ENCODE data around the gene SNX10. TPM values are rescaled to one million over a fixed set of nuclear protein-coding genes. Genes with fewer than 3 reads are reported as not detected.

SNX10 gene
- total and polyA plus RNA-seq, 2 of the 4 experiments (the other 2 are of a cell fraction), result not detected

DNA sequence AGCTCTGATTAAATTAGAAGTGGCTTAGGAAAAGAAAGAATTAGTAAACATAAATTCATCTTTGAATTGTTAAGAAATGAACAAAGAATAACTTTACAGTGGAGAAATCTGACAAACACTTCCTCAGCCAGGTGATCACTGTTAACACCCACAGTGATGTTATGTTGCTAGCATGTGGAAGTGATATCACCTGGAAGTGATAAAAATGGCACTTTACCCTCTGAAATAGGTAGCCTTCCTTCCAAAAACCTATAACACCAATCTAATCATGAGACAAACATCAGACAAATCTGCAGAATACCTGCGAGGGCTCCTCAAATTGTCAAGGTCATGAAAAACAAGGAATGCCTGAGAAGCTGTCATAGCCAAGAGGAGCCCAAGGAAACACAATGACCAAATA lies 59.5 kb downstream of the SNX10 start:
- CTCF ChIA-PET, result interaction anchor here (0.8 to 1.1 kb wide), 2 partner anchors 18 to 263 kb away, joined by 3 read pairs; no protein-coding TSS in a partner anchor
- no peak overlapping the region for H3K4ac ChIP-seq (ENCODE audit: low read depth, low read length)
- no peaks in the 10 kb centered on the region for H3K79me1 ChIP-seq (ENCODE audit: low read depth in 1 of 2, low read length in 2 of 2)
- intact Hi-C loops (cut with micrococcal nuclease) (no loop called here), in situ Hi-C loops (cut with MboI; ENCODE audit: low sequenced_read_pairs) (no loop called here), dilution Hi-C loops (cut with HindIII; ENCODE audit: low sequenced_read_pairs, unreplicated experiment) (no loop called here)
- H3K23ac ChIP-seq (ENCODE audit: low read depth, low read length), result no peak overlapping the region
- no TSS peak for BruUV-seq (replicated peaks)
- no peak overlapping the region for H3K14ac ChIP-seq (replicated peaks; ENCODE audit: low read depth, low read length)
- H2BK15ac ChIP-seq (ENCODE audit: low read depth, low read length), result no peak overlapping the region
- TF ChIP-seq MAFK (IDR thresholded peaks at IDR 0.05; ENCODE audit: low read depth, low read length), result no peak
- no peak overlapping the region for H2BK5ac ChIP-seq (ENCODE audit: low read depth, low read length, poor library complexity, severe bottlenecking)
- H3K36me3 ChIP-seq (ENCODE audit: control insufficient read depth, insufficient read depth, low read length), result no peaks in the 10 kb centered on the region
- DNase-seq (no peak), ATAC-seq (ENCODE audit: low read depth) (no peak)
- no peak overlapping the region for H2BK120ac ChIP-seq (ENCODE audit: low read depth, low read length)
- no peak overlapping the region for H4K5ac ChIP-seq (ENCODE audit: low read depth, low read length)
- no peaks in the 10 kb centered on the region for H3K9me1 ChIP-seq (ENCODE audit: insufficient read depth, low read length)
- H3K27ac ChIP-seq (ENCODE audit: insufficient read depth, low read length), result no peak overlapping the region
- no peak overlapping the region for H4K91ac ChIP-seq (ENCODE audit: insufficient read depth, low read depth, low read length)
- no peak overlapping the region for H3K4me2 ChIP-seq (ENCODE audit: low read depth, low read length)
- no peak overlapping the region for H4K8ac ChIP-seq (ENCODE audit: low read depth in 2 of 2, low read length in 2 of 2)
- no peak overlapping the region for H3K18ac ChIP-seq (ENCODE audit: low read depth, low read length)
- no peak overlapping the region for H3K9ac ChIP-seq (ENCODE audit: low read depth, low read length)
- H2AK9ac ChIP-seq (replicated peaks; ENCODE audit: low read depth, low read length, poor library complexity), result no peak overlapping the region
- peaks cover 2% of the 10 kb centered on the region; the same call in 1 of the 2 replicates for H3K27me3 ChIP-seq (ENCODE audit: control insufficient read depth, insufficient read depth, low read length)
- WGBS, 2 experiments (ENCODE audit: extremely low coverage in 2 of 2, insufficient read length in 1 of 2), result no CpG with 5 or more reads among the region's 1 CpG
- POLR2A ChIA-PET (ENCODE audit: unreplicated experiment), result no interaction called here
- H3K56ac ChIP-seq (ENCODE audit: extremely low read depth, insufficient read depth, low read length), result no peak overlapping the region
- no peaks in the 10 kb centered on the region for H3K9me3 ChIP-seq (ENCODE audit: control insufficient read depth, insufficient read depth, low read length)
- no peak overlapping the region for H2AK5ac ChIP-seq (ENCODE audit: low read depth, low read length)
- no peak overlapping the region for H3K4me3 ChIP-seq (ENCODE audit: insufficient read depth, low read depth, low read length)
- H4K20me1 ChIP-seq (ENCODE audit: insufficient read depth, low read length), result no peaks in the 10 kb centered on the region
- no peaks in the 10 kb centered on the region for H3K4me1 ChIP-seq (ENCODE audit: control insufficient read depth, insufficient read depth, low read length)
- H2AFZ ChIP-seq (replicated peaks; ENCODE audit: low read length, poor library complexity), result no peak overlapping the region
- H2BK20ac ChIP-seq (ENCODE audit: low read depth, low read length), result no peak overlapping the region

All from IMR-90 (cell line).